Osteocyte (in vitro differentiated cells): Measurements from ENCODE around the gene PLOD2. TPM values are rescaled to one million over a fixed set of nuclear protein-coding genes. Genes with fewer than 3 reads are reported as not detected.

Experiments
- DNase-seq: peaks from one replicate; pipeline ENCODE4 v3.0.0; 2021; ENCODE audit warnings: mixed read lengths; ENCODE audit not compliant: unreplicated experiment; ENCODE audit errors: extremely low spot score
- H3K27ac Mint-ChIP-seq: one replicate; pipeline ENCODE4 v1.8.0; 2021; ENCODE audit warnings: mild to moderate bottlenecking, mixed read lengths; ENCODE audit not compliant: unreplicated experiment
- H3K27me3 Mint-ChIP-seq: one replicate; pipeline ENCODE4 v1.8.0; 2021; ENCODE audit warnings: mixed read lengths; ENCODE audit not compliant: unreplicated experiment
- H3K36me3 Mint-ChIP-seq: one replicate; pipeline ENCODE4 v1.8.0; 2021; ENCODE audit warnings: mixed read lengths; ENCODE audit not compliant: unreplicated experiment
- H3K4me1 Mint-ChIP-seq: one replicate; pipeline ENCODE4 v1.8.0; 2021; ENCODE audit warnings: mixed read lengths; ENCODE audit not compliant: unreplicated experiment
- H3K4me3 Mint-ChIP-seq: one replicate; pipeline ENCODE4 v1.8.0; 2021; ENCODE audit warnings: mild to moderate bottlenecking, moderate library complexity, mixed read lengths; ENCODE audit not compliant: unreplicated experiment
- H3K9me3 Mint-ChIP-seq: one replicate; pipeline ENCODE4 v1.8.0; 2021; ENCODE audit warnings: mixed read lengths; ENCODE audit not compliant: unreplicated experiment
- CTCF ChIP-seq: fragments of 200-600 bp; sonication (generic); IDR thresholded peaks from 2 replicates; pipeline ENCODE4 v1.5.0; 2021; ENCODE audit warnings: antibody characterized with exemption, mild to moderate bottlenecking, moderate library complexity
- total RNA-seq: library from RNA; stranded (reverse); gene quantifications from 2 replicates; pipeline ENCODE4 v1.2.1, GENCODE V29; 2021

Gene PLOD2
- total RNA-seq, 1 donor from 2014 or later = 96.1 TPM

GRCh38 chr3:146071632-146072031 lies 89.4 kb downstream of the PLOD2 start:
- H3K27me3 Mint-ChIP-seq = no peaks in the 10 kb centered on the region

GRCh38 chr3:146067048-146067447 lies 93.9 kb downstream of the PLOD2 start:
- TF ChIP-seq CTCF = no peak
- H3K4me3 Mint-ChIP-seq = no peak overlapping the region
- H3K36me3 Mint-ChIP-seq = peaks cover 22% of the 10 kb centered on the region
- no peak for DNase-seq
- H3K4me1 Mint-ChIP-seq = peaks cover 29% of the 10 kb centered on the region
- H3K27me3 Mint-ChIP-seq = no peaks in the 10 kb centered on the region
- H3K27ac Mint-ChIP-seq = peak overlapping the region; percentile 87
- no peaks in the 10 kb centered on the region for H3K9me3 Mint-ChIP-seq

More at GRCh38 chr3:146071632-146072031, 89.4 kb downstream of the PLOD2 start:
- Mint-ChIP-seq H3K36me3 (peaks cover 39% of the 10 kb centered on the region), H3K4me3 (no peak overlapping the region), H3K27ac (peak overlapping the region; percentile 53), H3K4me1 (peaks cover 37% of the 10 kb centered on the region), H3K9me3 (no peaks in the 10 kb centered on the region)
- TF ChIP-seq CTCF = no peak
- DNase-seq = no peak

GRCh38 chr3:146065573-146066006 lies 95.4 kb downstream of the PLOD2 start:
- Mint-ChIP-seq H3K27me3 (no peaks in the 10 kb centered on the region), H3K4me3 (no peak overlapping the region), H3K9me3 (no peaks in the 10 kb centered on the region), H3K36me3 (peaks cover 12% of the 10 kb centered on the region), H3K27ac (no peak overlapping the region), H3K4me1 (peaks cover 28% of the 10 kb centered on the region)
- DNase-seq = no peak
- peak; percentile 83 for TF ChIP-seq CTCF

- no peak for TF ChIP-seq CTCF
- Mint-ChIP-seq H3K4me3 (no peak overlapping the region), H3K27me3 (no peaks in the 10 kb centered on the region), H3K9me3 (peaks cover 3% of the 10 kb centered on the region), H3K27ac (no peak overlapping the region), H3K36me3 (peaks cover 7% of the 10 kb centered on the region), H3K4me1 (peaks cover 8% of the 10 kb centered on the region)
- DNase-seq = no peak
Measured at GRCh38 chr3:146058241-146058640, 102.7 kb downstream of the PLOD2 start.

GRCh38 chr3:146052791-146053310 lies 108.1 kb downstream of the PLOD2 start:
- Mint-ChIP-seq H3K27me3 (no peaks in the 10 kb centered on the region), H3K36me3 (peaks cover 7% of the 10 kb centered on the region), H3K4me1 (no peaks in the 10 kb centered on the region), H3K27ac (no peak overlapping the region), H3K4me3 (no peak overlapping the region), H3K9me3 (peaks cover 3% of the 10 kb centered on the region)
- no peak for DNase-seq
- TF ChIP-seq CTCF = no peak
